Fibroblast of peridontal ligament (primary cell): ENCODE measurements around the gene DCP1B.
A peak's percentile ranks its signal among the peaks of the same experiment; 100 is the strongest.

ENCODE experiments used
- DNase-seq: peaks from one replicate; pipeline ENCODE4 v3.0.0-alpha.2; 2010; ENCODE audit errors: extremely low read depth

The DCP1B gene

GRCh38 chr12:2004113-2004929, at the start of gene DCP1B:
TSS of gene DCP1B (minus strand) at chr12:2004457. CDS start at chr12:2004431, 26 bp downstream.
- DNase-seq = peak; percentile 96

GRCh38 chr12:2053691-2054090, 49.4 kb upstream of the DCP1B start:
- peak; percentile 45 for DNase-seq

GRCh38 chr12:2052826-2053678, 48.8 kb upstream of the DCP1B start, which contains the start of gene CACNA1C:
TSS of gene CACNA1C (plus strand) at chr12:2052987. CDS start at chr12:2053563, 576 bp downstream.
- peak; percentile 58 for DNase-seq

GRCh38 chr12:2051700-2052621, 47.7 kb upstream of the DCP1B start:
- DNase-seq = no peak

- DNase-seq = no peak
Observed at GRCh38 chr12:2049604-2050540, 45.6 kb upstream of the DCP1B start.

- DNase-seq = no peak
Observed at GRCh38 chr12:2047752-2048151, 43.5 kb upstream of the DCP1B start.

- no peak for DNase-seq
Observed at GRCh38 chr12:2046957-2047356, 42.7 kb upstream of the DCP1B start.

GRCh38 chr12:2044165-2044564, 39.9 kb upstream of the DCP1B start:
- no peak for DNase-seq

GRCh38 chr12:2043054-2043453, 38.8 kb upstream of the DCP1B start:
- no peak for DNase-seq

GRCh38 chr12:2039034-2039433, 34.8 kb upstream of the DCP1B start:
- DNase-seq = no peak

- DNase-seq = no peak
Observed at GRCh38 chr12:2035431-2036055, 31.3 kb upstream of the DCP1B start.

GRCh38 chr12:2034633-2035430, 30.6 kb upstream of the DCP1B start:
- DNase-seq = peak; percentile 65

- DNase-seq = no peak
Observed at GRCh38 chr12:2032506-2032905, 28.2 kb upstream of the DCP1B start.

- DNase-seq = no peak
Observed at GRCh38 chr12:2029851-2030250, 25.6 kb upstream of the DCP1B start.

- DNase-seq = no peak
Observed at GRCh38 chr12:2027351-2027750, 23.1 kb upstream of the DCP1B start.

- DNase-seq = no peak
Observed at GRCh38 chr12:2023365-2023764, 19.1 kb upstream of the DCP1B start.

- DNase-seq = no peak
Observed at GRCh38 chr12:2020511-2020910, 16.3 kb upstream of the DCP1B start.

GRCh38 chr12:2019126-2019525, 14.9 kb upstream of the DCP1B start:
- DNase-seq = no peak

GRCh38 chr12:2018391-2018790, 14.1 kb upstream of the DCP1B start:
- no peak for DNase-seq
